NB4 (cell line): Measurements from ENCODE around the gene DNAJC3.
"Not testable (repeated sequence)": the region's sequence is repeated elsewhere in the genome, so short reads cannot be mapped to it uniquely, and the experiment has no call there.

ENCODE experiments used
- CTCF ChIP-seq: IDR thresholded peaks from one replicate; pipeline ENCODE4 v1.5.1; 2012; ENCODE audit warnings: low read depth, low read length
- POLR2A ChIP-seq: IDR thresholded peaks from 2 replicates; pipeline ENCODE4 v1.6.1; 2011; ENCODE audit warnings: mild to moderate bottlenecking; ENCODE audit not compliant: insufficient read length; ENCODE audit errors: extremely low read depth

- not testable (repeated sequence) for TF ChIP-seq CTCF, POLR2A
Measured at GRCh38 chr13:95781940-95782339, 105.0 kb downstream of the DNAJC3 start.
